HG03558 (cell line): ENCODE data around the gene MAPKAPK2.

Experiments used
- ATAC-seq: cut with Tn5 transposase; IDR thresholded peaks from one replicate; pipeline ENCODE4 v1.9.1; 2021; ENCODE audit warnings: moderate number of reproducible peaks; ENCODE audit not compliant: unreplicated experiment; ENCODE audit errors: extremely low read depth

MAPKAPK2 gene

GRCh38 chr1:206699626-206700025, 14.9 kb downstream of the MAPKAPK2 start:
- no peak for ATAC-seq

GRCh38 chr1:206700445-206701036, 15.8 kb downstream of the MAPKAPK2 start:
- ATAC-seq = no peak

DNA sequence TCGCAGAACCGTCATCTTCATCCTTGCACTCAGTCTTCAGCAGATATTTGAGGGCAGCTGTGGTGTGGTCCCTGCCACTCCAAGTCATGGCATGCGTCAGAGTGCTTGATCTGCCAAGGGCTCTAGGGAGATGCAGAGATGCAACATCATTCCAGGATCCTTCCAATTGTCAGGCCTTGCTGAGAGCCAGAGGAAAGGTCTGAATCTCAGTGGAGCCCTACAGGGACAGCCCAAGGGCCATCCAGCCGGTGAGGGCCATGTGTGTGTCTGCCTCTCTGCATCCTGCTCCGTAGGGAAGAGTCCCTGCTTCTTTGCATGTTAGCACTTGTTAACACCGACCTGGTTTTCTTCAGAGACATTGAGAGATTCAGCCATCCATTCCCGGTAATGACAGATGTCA, 17.6 kb downstream of the MAPKAPK2 start:
- no peak for ATAC-seq

DNA sequence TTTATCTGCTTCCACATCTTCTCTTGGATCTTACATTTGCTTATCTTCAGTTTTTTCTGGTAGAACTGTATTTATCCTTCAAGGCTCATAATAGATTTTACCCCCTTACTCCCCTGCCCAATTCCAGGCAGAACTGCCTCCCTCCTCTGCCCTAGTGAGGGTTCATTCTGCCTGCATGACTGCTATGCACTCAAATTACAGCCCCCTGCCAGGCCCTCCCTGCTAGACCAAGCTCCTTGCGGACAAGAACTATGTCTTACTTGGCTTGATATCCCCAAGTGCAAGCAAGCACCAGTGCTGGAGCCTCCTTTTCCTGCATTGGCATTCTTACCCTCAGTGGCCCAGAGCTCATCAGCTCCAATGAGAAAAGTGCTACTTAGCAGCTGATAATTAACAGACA, 18.1 kb downstream of the MAPKAPK2 start:
- no peak for ATAC-seq

- no peak for ATAC-seq
These were observed 19.0 kb downstream of the MAPKAPK2 start for GRCh38 chr1:206703661-206704060.

DNA sequence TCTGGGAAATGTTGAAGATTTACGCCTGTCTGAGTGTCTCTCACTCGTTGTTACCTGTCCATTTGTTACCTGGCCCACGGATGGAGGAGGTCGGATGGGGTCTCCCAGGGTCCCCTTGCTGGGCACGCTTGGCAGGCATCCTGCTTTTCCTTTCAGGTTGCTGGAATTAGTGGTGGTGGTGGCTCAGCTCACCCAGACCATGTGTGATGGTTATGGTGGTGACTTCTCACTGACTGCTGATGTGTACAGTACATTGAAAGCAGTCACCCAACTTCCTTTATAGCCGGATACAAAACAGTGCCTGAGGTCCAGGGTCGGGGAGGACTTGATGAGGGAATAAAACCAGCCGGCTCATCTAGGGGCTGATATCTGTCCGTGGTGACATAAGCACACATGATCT, 19.5 kb downstream of the MAPKAPK2 start:
- ATAC-seq = no peak

DNA sequence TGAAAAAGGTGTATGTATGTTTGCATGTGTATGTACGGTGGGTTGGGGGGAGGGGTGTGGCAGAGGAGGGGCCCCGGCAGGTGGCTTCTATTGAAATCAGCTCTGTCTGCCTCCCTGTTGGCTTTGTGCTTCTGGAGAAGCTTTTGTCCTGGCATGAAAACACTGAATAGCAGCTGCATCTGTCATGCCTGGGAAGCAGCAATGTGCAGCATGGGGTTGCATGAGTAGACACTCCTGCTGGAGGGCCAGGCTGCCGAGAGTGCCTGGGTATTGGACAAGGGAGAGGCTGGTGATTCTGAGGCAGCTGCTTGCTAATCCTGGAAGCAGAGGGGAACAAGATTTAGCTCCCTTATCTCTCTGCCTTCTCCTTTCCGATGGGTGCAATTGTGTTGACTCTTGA, 20.5 kb downstream of the MAPKAPK2 start:
- no peak for ATAC-seq

- ATAC-seq = no peak
These were observed 21.1 kb downstream of the MAPKAPK2 start for GRCh38 chr1:206705726-206706297.

DNA sequence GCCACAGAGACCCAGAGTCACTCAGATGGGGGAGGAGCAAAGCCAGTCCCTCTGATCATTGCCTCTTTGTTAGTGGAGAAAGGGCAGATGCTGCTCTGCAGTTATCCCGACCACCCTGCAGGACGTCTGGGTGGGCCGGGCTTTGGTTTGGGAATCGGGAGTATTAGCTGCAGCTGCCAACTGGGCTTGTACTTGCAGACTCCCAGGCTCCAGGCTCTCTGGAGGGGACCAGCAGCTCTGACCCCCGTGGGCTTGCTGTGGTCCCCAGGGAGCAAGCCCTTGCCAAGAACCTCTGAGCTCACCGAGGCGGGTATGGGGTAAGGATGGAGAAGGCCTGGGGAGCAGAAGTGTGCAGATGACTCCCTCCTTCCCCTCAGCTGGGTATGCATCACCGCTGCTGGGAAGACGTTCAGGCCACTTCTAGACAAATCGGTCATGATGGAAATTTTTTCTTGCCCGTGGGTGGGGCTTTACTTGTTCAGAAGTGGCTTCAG, 21.6 kb downstream of the MAPKAPK2 start:
- no peak for ATAC-seq

- no peak for ATAC-seq
These were observed 22.2 kb downstream of the MAPKAPK2 start for GRCh38 chr1:206706806-206707366.

- ATAC-seq = no peak
These were observed 23.4 kb downstream of the MAPKAPK2 start for GRCh38 chr1:206708058-206708457.

GRCh38 chr1:206708882-206709281, 24.2 kb downstream of the MAPKAPK2 start:
- ATAC-seq = no peak

GRCh38 chr1:206709322-206709721, 24.6 kb downstream of the MAPKAPK2 start:
- ATAC-seq = no peak

- ATAC-seq = no peak
These were observed 25.2 kb downstream of the MAPKAPK2 start for GRCh38 chr1:206709772-206710459.

DNA sequence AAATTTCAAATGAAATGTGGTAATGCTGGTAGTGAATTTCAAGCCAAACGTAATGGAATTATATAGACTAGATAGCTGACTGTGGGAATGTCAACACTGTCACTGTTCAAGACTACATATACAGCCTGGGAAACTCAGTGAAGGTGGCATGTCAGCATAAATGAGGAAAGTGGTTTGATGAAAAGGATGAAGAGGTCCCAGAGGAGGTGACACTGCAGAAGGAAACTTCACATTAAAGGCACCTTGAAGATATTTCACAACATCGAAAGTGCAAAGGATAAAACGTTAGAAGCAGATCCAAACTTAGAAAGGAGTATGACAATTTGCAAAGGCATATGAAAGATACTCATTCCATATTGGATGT, 25.7 kb downstream of the MAPKAPK2 start:
- ATAC-seq = no peak

DNA sequence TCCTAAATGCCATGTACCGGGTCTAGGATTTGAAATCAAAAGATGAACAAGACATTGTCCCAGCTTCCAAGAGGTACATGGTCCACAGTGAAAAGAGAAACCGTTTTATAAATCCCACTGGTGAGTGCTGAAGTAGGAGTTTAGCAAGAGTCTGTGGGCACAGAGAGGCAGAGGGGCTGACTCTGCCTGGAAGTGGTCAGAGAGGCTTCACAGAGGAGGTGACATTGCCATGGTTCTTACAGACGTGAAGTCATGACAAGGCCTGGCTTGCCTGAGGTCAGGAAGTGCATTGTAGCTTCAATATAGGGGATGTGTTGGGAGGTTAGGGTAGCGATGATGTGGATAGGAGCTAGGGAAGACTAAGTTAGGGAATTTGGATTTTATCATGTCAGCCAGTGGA, 28.4 kb downstream of the MAPKAPK2 start:
- ATAC-seq = no peak

- no peak for ATAC-seq
These were observed 29.2 kb downstream of the MAPKAPK2 start for GRCh38 chr1:206713910-206714312.

GRCh38 chr1:206714331-206715058, 29.8 kb downstream of the MAPKAPK2 start:
- no peak for ATAC-seq

DNA sequence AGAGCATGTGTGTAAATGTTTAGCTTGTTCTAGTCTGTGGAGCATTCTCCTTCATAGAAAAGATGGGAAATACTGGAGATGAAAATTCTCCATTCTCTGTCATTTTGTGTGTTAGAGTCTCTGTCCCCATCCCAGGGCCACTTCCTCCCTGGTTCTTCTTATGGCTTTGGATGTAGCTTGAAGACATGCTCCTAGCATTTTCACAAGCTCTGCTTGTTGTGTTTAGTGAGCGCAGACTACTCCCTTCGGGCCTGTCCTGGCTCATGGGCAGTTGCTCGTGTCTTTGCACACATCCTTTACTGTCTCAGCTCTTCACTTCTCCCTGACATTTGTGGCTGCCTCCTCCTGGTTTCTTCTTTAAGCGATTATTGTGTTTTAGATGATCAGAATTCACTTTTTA, 30.4 kb downstream of the MAPKAPK2 start:
- ATAC-seq = no peak

GRCh38 chr1:206715552-206716158, 30.9 kb downstream of the MAPKAPK2 start:
- no peak for ATAC-seq
